K562 (cell line): ENCODE data around the gene CLIP2. TPM values are rescaled to one million over a fixed set of nuclear protein-coding genes. Genes with fewer than 3 reads are reported as not detected.

ENCODE experiments used
- ATAC-seq: fragments of 200-7000 bp; cut with Tn5 transposase; 3 replicates; pipeline ENCODE4 v1.9.1; 2020; ENCODE audit warnings: moderate library complexity
- BruUV-seq: library from RNA; stranded (reverse); fragments of 400-500 nt; replicated peaks from 2 replicates; lab custom pipeline; 2021; lab: Mats Ljungman, UMichigan
- CTCF ChIA-PET: fragments of 300-600 bp; formaldehyde crosslinking; extraction: SDS; loops from one replicate; lab custom pipeline; 2021; ENCODE audit warnings: low intra/inter-chr PET ratio; lab: Yijun Ruan, JAX
- POLR2A ChIA-PET: fragments of 300-600, 350-650 bp; sonication (Branson Sonifier 250); formaldehyde crosslinking; extraction: SDS; loops from one replicate; lab custom pipeline; 2021; ENCODE audit warnings: antibody characterized with exemption, inconsistent platforms; lab: Yijun Ruan, JAX
- DNase-seq, 4 experiments: peaks; one replicate each; pipeline versions ENCODE4 v3.0.0 to v3.0.0-alpha.2; 2011 to 2018; ENCODE audit warnings: low spot score in 3 of 4, mixed read lengths in 3 of 4; ENCODE audit errors: extremely low read depth in 1 of 4
- FAIRE-seq: peaks from 2 replicates; lab custom pipeline; 2011; peaks lifted over from hg19 to GRCh38; lab: Jason Lieb, UNC
- H2AFZ ChIP-seq: 2 replicates; pipeline ENCODE4 v1.6.0; 2011; ENCODE audit warnings: low read depth, low read length, control low read depth, inconsistent platforms
- H3K27ac ChIP-seq: fragments of 200-600 bp; 3 replicates; pipeline ENCODE4 v1.8.0; 2011; ENCODE audit warnings: low read depth, mild to moderate bottlenecking, control low read depth, inconsistent platforms, low read length, moderate library complexity, mixed read lengths; ENCODE audit errors: extremely low read depth
- H3K27me3 ChIP-seq, 2 experiments: fragments of 300-600 bp in 1 of 2; 2 replicates in 1 of 2; 3 replicates in 1 of 2; pipeline versions ENCODE4 v1.6.0 to v1.8.0; 2011; ENCODE audit warnings: inconsistent platforms in 2 of 2, low read length in 2 of 2, mild to moderate bottlenecking in 1 of 2, mixed read lengths in 1 of 2, moderate library complexity in 1 of 2; ENCODE audit not compliant: control insufficient read depth in 2 of 2, insufficient read depth in 2 of 2
- H3K36me3 ChIP-seq: fragments of 300-600 bp; 3 replicates; pipeline ENCODE4 v1.8.0; 2011; ENCODE audit warnings: mild to moderate bottlenecking, low read length, inconsistent platforms; ENCODE audit not compliant: control insufficient read depth, insufficient read depth
- H3K4me1 ChIP-seq, 2 experiments: fragments of 200-600 bp in 1 of 2; replicated peaks in 1 of 2; 2 replicates in 1 of 2; 3 replicates in 1 of 2; pipeline versions ENCODE4 v1.5.1 to v1.8.0; 2011; ENCODE audit warnings: inconsistent platforms in 2 of 2, low read length in 2 of 2, mild to moderate bottlenecking in 1 of 2, mixed read lengths in 1 of 2, moderate library complexity in 1 of 2; ENCODE audit not compliant: control insufficient read depth in 2 of 2, insufficient read depth in 2 of 2
- H3K4me2 ChIP-seq: 2 replicates; pipeline ENCODE4 v1.6.1; 2011; ENCODE audit warnings: low read length, control low read depth, inconsistent platforms, mixed read lengths; ENCODE audit not compliant: insufficient read depth
- H3K4me3 ChIP-seq: fragments of 200-600 bp; sonication (generic), shearing (Covaris generic); 2 replicates; pipeline ENCODE4 v1.5.1; 2016; ENCODE audit warnings: control low read depth, inconsistent platforms
- H3K79me2 ChIP-seq: fragments of 200-600 bp; 3 replicates; pipeline ENCODE4 v1.8.0; 2011; ENCODE audit warnings: low read length, inconsistent platforms; ENCODE audit not compliant: control insufficient read depth, insufficient read depth
- H3K9ac ChIP-seq, 2 experiments: 2 replicates each; pipeline versions ENCODE4 v1.6.0 to v1.6.1; 2011; ENCODE audit warnings: low read depth in 2 of 2, low read length in 2 of 2, control low read depth in 1 of 2, inconsistent platforms in 1 of 2, mild to moderate bottlenecking in 1 of 2, mixed read lengths in 1 of 2; ENCODE audit not compliant: insufficient read depth in 1 of 2
- H3K9me1 ChIP-seq: one replicate; pipeline ENCODE4 v1.6.0; 2011; ENCODE audit warnings: inconsistent platforms, mild to moderate bottlenecking, low read length, moderate library complexity; ENCODE audit not compliant: control insufficient read depth, insufficient read depth
- H3K9me3 ChIP-seq: replicated peaks from 2 replicates; pipeline ENCODE4 v1.5.1; 2011; ENCODE audit warnings: low read depth, low read length, inconsistent platforms; ENCODE audit not compliant: control insufficient read depth, insufficient read depth
- H4K20me1 ChIP-seq: replicated peaks from 2 replicates; pipeline ENCODE4 v1.6.1; 2011; ENCODE audit warnings: low read length, inconsistent platforms, mixed read lengths; ENCODE audit not compliant: control insufficient read depth, insufficient read depth
- BRD9 ChIP-seq: fragments of 450-650 bp; IDR thresholded peaks from 2 replicates; pipeline ENCODE4 v1.6.1; 2018; ENCODE audit warnings: low read depth; ENCODE audit not compliant: partially characterized antibody
- WGBS: fragments of 100-300 bp; shearing (Covaris generic); methylation state at CpG from one replicate; pipeline ENCODE4 v1.1.6; 2016; ENCODE audit warnings: low coverage, mixed read lengths; ENCODE audit not compliant: insufficient coverage; ENCODE audit errors: missing lambda C conversion rate; 5-methylcytosine and 5-hydroxymethylcytosine counted together
- in situ Hi-C: fragments of 300-500 bp; cut with MboI; formaldehyde crosslinking; loops from 4 replicates; pipeline ENCODE4 v1.15.0; 2018; ENCODE audit warnings: inconsistent platforms, mixed read lengths
- intact Hi-C: fragments of 100-400 bp; cut with micrococcal nuclease; formaldehyde crosslinking; loops from 2 replicates; pipeline ENCODE4 v1.14.2; 2022
- polyA plus RNA-seq, 8 experiments: library from polyadenylated mRNA; depleted of rRNA in 4 of 8; stranded (reverse) in 5 of 8; unstranded in 3 of 8; fragments of >200 nt; fragmentation: Nextera tagmentation in 2 of 8; fragmentation: Illumina TruSeq in 1 of 8; extraction: Ambion mirVana in 2 of 8; extraction: Trizol in 1 of 8; gene quantifications; 2 replicates each; pipeline versions ENCODE4 v1.2.1 to v1.2.3, GENCODE V29; 2011 to 2014; ENCODE audit warnings: inconsistent platforms in 1 of 8, missing spikeins in 1 of 8
- total RNA-seq, 7 experiments: library from RNA; depleted of rRNA in 6 of 7; stranded (reverse); fragments of >200 nt in 6 of 7; fragmentation: Illumina TruSeq in 2 of 7; extraction: Trizol in 2 of 7; gene quantifications; 2 replicates each; pipeline versions ENCODE4 v1.2.1 to v1.2.3, GENCODE V29; 2011 to 2021; ENCODE audit warnings: low replicate concordance in 1 of 7
- TF ChIP-seq, protein P1 (sequence below): fragments of 450-650 bp; formaldehyde crosslinking; IDR thresholded peaks from 2 replicates; pipeline ENCODE4 v1.4.0; 2022; ENCODE audit warnings: missing genetic modification characterization
- TF ChIP-seq, protein P2 (sequence below): fragments of 200-600 bp; sonication (generic); IDR thresholded peaks from one replicate; pipeline ENCODE4 v1.6.1; 2012; ENCODE audit warnings: mild to moderate bottlenecking, low read depth, low read length, inconsistent platforms

Gene CLIP2
- total and polyA plus RNA-seq, 9 of the 15 experiments (the other 6 are each of a cell fraction or from before 2014, with no cell fraction given) = 0.07 to 5.4 (median 2.1) TPM

DNA sequence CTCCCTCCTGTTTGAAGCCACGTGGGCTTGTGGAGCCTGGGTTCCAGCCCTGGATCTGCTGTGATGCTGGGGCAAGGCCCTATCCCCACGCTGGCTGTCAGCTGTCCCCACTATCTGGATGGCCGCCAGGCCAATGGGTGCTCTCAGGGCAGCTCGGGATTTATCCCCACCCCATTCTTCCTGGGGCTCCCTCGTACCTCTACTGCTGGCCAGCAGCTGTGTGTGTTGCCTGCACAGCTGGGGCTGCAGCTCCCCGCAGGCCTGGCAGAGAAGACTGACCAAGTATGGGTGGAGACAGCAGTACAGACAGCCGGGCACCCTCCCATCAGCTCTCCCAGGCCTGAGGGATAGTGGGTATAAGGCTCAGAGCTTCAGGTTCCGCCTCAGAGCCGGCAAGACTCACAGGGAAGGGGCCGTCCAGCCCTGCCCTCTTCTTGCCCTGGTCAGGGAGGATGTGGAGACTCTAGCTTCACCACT, 13.6 kb downstream of the CLIP2 start:
- peak in 1 of 4 experiments; percentile 37 for DNase-seq
- CTCF ChIA-PET = interaction anchor here (0.5 kb wide), 1 partner anchor 98 kb away, joined by 3 read pairs; no protein-coding TSS in a partner anchor
- peaks cover 12 to 30% of the 10 kb centered on the region in 2 experiments for H3K4me1 ChIP-seq
- H3K36me3 ChIP-seq = no peaks in the 10 kb centered on the region
- 7% methylated on average over 10 of the region's 10 CpGs for WGBS
- H3K79me2 ChIP-seq = no peaks in the 10 kb centered on the region
- no peak overlapping the region for H3K4me2 ChIP-seq
- H2AFZ ChIP-seq = no peak overlapping the region
- H4K20me1 ChIP-seq = 0 out of 2 replicates have a peak, but pooled peaks cover 3% of the 10 kb centered on the region
- intact Hi-C loops (no loop called here), in situ Hi-C loops (no loop called here)
- no peaks in the 10 kb centered on the region for H3K27me3 ChIP-seq
- no peak for FAIRE-seq
- POLR2A ChIA-PET = interaction anchor here (0.9 to 1.1 kb wide), 2 partner anchors 8 to 13 kb away, joined by 3 to 6 read pairs; partner anchors contain the start of gene CLIP2
- no peak overlapping the region for H3K4me3 ChIP-seq
- H3K9me3 ChIP-seq = no peaks in the 10 kb centered on the region
- BruUV-seq = no TSS peak
- no peak; the same call in 1 of the 3 replicates for ATAC-seq
- TF ChIP-seq, protein P1, sequence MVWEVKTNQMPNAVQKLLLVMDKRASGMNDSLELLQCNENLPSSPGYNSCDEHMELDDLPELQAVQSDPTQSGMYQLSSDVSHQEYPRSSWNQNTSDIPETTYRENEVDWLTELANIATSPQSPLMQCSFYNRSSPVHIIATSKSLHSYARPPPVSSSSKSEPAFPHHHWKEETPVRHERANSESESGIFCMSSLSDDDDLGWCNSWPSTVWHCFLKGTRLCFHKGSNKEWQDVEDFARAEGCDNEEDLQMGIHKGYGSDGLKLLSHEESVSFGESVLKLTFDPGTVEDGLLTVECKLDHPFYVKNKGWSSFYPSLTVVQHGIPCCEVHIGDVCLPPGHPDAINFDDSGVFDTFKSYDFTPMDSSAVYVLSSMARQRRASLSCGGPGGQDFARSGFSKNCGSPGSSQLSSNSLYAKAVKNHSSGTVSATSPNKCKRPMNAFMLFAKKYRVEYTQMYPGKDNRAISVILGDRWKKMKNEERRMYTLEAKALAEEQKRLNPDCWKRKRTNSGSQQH = no peak
- TF ChIP-seq, protein P2, sequence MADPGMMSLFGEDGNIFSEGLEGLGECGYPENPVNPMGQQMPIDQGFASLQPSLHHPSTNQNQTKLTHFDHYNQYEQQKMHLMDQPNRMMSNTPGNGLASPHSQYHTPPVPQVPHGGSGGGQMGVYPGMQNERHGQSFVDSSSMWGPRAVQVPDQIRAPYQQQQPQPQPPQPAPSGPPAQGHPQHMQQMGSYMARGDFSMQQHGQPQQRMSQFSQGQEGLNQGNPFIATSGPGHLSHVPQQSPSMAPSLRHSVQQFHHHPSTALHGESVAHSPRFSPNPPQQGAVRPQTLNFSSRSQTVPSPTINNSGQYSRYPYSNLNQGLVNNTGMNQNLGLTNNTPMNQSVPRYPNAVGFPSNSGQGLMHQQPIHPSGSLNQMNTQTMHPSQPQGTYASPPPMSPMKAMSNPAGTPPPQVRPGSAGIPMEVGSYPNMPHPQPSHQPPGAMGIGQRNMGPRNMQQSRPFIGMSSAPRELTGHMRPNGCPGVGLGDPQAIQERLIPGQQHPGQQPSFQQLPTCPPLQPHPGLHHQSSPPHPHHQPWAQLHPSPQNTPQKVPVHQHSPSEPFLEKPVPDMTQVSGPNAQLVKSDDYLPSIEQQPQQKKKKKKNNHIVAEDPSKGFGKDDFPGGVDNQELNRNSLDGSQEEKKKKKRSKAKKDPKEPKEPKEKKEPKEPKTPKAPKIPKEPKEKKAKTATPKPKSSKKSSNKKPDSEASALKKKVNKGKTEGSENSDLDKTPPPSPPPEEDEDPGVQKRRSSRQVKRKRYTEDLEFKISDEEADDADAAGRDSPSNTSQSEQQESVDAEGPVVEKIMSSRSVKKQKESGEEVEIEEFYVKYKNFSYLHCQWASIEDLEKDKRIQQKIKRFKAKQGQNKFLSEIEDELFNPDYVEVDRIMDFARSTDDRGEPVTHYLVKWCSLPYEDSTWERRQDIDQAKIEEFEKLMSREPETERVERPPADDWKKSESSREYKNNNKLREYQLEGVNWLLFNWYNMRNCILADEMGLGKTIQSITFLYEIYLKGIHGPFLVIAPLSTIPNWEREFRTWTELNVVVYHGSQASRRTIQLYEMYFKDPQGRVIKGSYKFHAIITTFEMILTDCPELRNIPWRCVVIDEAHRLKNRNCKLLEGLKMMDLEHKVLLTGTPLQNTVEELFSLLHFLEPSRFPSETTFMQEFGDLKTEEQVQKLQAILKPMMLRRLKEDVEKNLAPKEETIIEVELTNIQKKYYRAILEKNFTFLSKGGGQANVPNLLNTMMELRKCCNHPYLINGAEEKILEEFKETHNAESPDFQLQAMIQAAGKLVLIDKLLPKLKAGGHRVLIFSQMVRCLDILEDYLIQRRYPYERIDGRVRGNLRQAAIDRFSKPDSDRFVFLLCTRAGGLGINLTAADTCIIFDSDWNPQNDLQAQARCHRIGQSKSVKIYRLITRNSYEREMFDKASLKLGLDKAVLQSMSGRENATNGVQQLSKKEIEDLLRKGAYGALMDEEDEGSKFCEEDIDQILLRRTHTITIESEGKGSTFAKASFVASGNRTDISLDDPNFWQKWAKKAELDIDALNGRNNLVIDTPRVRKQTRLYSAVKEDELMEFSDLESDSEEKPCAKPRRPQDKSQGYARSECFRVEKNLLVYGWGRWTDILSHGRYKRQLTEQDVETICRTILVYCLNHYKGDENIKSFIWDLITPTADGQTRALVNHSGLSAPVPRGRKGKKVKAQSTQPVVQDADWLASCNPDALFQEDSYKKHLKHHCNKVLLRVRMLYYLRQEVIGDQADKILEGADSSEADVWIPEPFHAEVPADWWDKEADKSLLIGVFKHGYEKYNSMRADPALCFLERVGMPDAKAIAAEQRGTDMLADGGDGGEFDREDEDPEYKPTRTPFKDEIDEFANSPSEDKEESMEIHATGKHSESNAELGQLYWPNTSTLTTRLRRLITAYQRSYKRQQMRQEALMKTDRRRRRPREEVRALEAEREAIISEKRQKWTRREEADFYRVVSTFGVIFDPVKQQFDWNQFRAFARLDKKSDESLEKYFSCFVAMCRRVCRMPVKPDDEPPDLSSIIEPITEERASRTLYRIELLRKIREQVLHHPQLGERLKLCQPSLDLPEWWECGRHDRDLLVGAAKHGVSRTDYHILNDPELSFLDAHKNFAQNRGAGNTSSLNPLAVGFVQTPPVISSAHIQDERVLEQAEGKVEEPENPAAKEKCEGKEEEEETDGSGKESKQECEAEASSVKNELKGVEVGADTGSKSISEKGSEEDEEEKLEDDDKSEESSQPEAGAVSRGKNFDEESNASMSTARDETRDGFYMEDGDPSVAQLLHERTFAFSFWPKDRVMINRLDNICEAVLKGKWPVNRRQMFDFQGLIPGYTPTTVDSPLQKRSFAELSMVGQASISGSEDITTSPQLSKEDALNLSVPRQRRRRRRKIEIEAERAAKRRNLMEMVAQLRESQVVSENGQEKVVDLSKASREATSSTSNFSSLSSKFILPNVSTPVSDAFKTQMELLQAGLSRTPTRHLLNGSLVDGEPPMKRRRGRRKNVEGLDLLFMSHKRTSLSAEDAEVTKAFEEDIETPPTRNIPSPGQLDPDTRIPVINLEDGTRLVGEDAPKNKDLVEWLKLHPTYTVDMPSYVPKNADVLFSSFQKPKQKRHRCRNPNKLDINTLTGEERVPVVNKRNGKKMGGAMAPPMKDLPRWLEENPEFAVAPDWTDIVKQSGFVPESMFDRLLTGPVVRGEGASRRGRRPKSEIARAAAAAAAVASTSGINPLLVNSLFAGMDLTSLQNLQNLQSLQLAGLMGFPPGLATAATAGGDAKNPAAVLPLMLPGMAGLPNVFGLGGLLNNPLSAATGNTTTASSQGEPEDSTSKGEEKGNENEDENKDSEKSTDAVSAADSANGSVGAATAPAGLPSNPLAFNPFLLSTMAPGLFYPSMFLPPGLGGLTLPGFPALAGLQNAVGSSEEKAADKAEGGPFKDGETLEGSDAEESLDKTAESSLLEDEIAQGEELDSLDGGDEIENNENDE = no peak
- TF ChIP-seq BRD9 = no peak
- no peaks in the 10 kb centered on the region for H3K9me1 ChIP-seq
- no peak overlapping the region for H3K27ac ChIP-seq
- peak overlapping the region in 1 of 2 experiments; percentile 47; a peak in 2 of 4 replicates for H3K9ac ChIP-seq
